Left ventricle myocardium inferior (tissue), 1 donor: Measurements from ENCODE around the gene CXorf58. TPM values are rescaled to one million over a fixed set of nuclear protein-coding genes. Genes with fewer than 3 reads are reported as not detected.
A peak's percentile ranks its signal among the peaks of the same experiment; 100 is the strongest.

Source experiments
- DNase-seq: peaks from one replicate; pipeline ENCODE4 v3.0.0-alpha.2; 2020
- H3K27ac ChIP-seq: fragments of 200-600 bp; replicated peaks from 2 replicates; pipeline ENCODE4 v1.8.0; 2021
- H3K27me3 ChIP-seq: fragments of 200-600 bp; 2 replicates; pipeline ENCODE4 v1.8.0; 2021; ENCODE audit warnings: low read depth
- H3K36me3 ChIP-seq: fragments of 200-600 bp; 2 replicates; pipeline ENCODE4 v1.8.0; 2021
- H3K4me1 ChIP-seq: fragments of 200-600 bp; 2 replicates; pipeline ENCODE4 v1.8.0; 2021
- H3K4me3 ChIP-seq: fragments of 200-600 bp; 2 replicates; pipeline ENCODE4 v1.8.0; 2021; ENCODE audit warnings: mild to moderate bottlenecking, moderate library complexity
- H3K9me3 ChIP-seq: fragments of 200-600 bp; replicated peaks from 2 replicates; pipeline ENCODE4 v1.8.0; 2021
- intact Hi-C: fragments of 100-400 bp; cut with micrococcal nuclease; formaldehyde crosslinking; loops from one replicate; pipeline ENCODE4 v1.11.0; 2022
- total RNA-seq: library from RNA; stranded (reverse); fragmentation: NEBNext Ultra II Directional; extraction: Animal tissue kit (Norgen Biotek cat#: 25700); gene quantifications from one replicate; pipeline ENCODE4 v1.2.1, GENCODE V29; 2021
- TF ChIP-seq, protein P1 (sequence below): fragments of 200-600 bp; IDR thresholded peaks from 2 replicates; pipeline ENCODE4 v1.8.0; 2021; ENCODE audit warnings: antibody characterized with exemption, mild to moderate bottlenecking, borderline replicate concordance
- donor health status: DM: no; HTN: yes; CAD: no; lungs with severe emphysema.

CXorf58 gene
- total RNA-seq, 1 donor from 2014 or later = 0.49 TPM

DNA sequence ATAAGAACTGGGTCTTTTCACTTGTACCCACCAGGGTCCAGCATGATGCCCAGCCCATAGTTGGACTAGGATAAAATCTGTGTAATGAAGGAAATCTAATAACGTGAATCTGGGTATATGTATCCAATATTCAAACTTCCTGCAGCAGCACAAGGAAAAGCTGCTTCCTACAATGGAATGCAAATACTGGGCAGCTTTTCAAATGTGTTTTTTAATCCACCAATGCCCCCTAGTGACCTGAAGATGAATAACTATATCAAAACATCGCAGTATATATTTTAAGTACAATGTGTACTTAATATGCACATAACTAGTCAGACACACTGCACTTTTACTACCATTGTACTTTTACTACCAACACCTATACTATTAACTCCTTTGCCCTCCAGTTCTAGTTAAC lies 5.4 kb upstream of the CXorf58 start:
- peaks cover 51% of the 10 kb centered on the region for H3K4me1 ChIP-seq
- no peaks in the 10 kb centered on the region for H3K36me3 ChIP-seq
- DNase-seq = no peak
- peak overlapping the region; percentile 81 for H3K27ac ChIP-seq
- peak overlapping the region; percentile 46 for H3K4me3 ChIP-seq
- TF ChIP-seq, protein P1, sequence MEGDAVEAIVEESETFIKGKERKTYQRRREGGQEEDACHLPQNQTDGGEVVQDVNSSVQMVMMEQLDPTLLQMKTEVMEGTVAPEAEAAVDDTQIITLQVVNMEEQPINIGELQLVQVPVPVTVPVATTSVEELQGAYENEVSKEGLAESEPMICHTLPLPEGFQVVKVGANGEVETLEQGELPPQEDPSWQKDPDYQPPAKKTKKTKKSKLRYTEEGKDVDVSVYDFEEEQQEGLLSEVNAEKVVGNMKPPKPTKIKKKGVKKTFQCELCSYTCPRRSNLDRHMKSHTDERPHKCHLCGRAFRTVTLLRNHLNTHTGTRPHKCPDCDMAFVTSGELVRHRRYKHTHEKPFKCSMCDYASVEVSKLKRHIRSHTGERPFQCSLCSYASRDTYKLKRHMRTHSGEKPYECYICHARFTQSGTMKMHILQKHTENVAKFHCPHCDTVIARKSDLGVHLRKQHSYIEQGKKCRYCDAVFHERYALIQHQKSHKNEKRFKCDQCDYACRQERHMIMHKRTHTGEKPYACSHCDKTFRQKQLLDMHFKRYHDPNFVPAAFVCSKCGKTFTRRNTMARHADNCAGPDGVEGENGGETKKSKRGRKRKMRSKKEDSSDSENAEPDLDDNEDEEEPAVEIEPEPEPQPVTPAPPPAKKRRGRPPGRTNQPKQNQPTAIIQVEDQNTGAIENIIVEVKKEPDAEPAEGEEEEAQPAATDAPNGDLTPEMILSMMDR = peak; percentile 44
- H3K9me3 ChIP-seq = no peaks in the 10 kb centered on the region
- intact Hi-C loops = loop anchor here (5.0 to 10.0 kb wide), 3 partner anchors 120 to 208 kb away; partner anchors contain the start of gene SAT1
- H3K27me3 ChIP-seq = no peaks in the 10 kb centered on the region

DNA sequence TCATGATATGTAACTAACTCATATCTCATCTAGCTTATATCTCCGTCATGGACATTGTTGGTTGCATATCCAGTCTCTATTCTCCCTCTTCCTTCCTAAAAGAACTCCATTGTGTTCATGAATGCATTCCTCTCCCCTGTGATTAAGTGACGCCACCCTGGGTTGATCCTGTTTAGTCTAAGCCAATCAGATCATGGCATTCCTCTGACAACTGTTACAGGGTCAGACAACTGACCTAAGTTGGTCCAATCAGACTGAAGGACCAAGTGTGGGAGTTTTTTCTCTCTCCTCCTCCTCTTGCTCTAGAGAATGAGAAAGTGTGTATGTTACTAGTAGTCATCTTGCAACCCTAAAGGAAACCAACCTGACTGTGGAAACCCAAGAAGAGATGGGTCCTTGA lies 3.7 kb upstream of the CXorf58 start:
- intact Hi-C loops = loop anchor here (5.0 to 10.0 kb wide), 3 partner anchors 122 to 209 kb away; partner anchors contain the start of gene SAT1
- peak overlapping the region; percentile 36 for H3K27ac ChIP-seq
- TF ChIP-seq, protein P1 = no peak

DNA sequence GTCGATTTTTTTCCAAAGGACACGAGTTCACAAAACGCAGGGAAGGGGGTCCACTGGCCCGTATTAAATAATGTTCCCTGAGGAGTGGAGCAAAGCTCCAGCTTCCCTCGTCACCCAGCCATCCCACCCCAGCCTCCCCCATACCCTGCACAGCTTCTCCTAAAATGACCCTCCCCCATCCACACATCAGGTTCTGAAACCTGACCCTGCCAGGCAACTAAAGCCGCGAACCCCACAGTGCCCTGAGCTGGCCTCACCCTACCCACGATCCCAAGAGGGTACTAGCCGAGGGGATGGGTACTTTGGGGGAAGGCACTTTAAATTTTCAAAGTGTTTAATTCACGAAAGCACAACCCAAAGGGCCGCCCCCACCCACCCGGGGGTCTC lies 702 bp upstream of the CXorf58 start:
- Histone ChIP-seq H3K27me3 (no peaks in the 10 kb centered on the region), H3K4me3 (peak overlapping the region; percentile 75), H3K4me1 (peaks cover 18% of the 10 kb centered on the region), H3K27ac (peak overlapping the region; percentile 92), H3K36me3 (no peaks in the 10 kb centered on the region), H3K9me3 (no peaks in the 10 kb centered on the region)
- TF ChIP-seq, protein P1 = no peak
- intact Hi-C loops = loop anchor here (10.0 kb wide), 2 partner anchors 152 to 212 kb away; no protein-coding TSS in a partner anchor
- DNase-seq = no peak

More for the DNA sequence above, 3.7 kb upstream of the CXorf58 start:
- H3K4me3 ChIP-seq = no peak overlapping the region
- H3K4me1 ChIP-seq = peaks cover 43% of the 10 kb centered on the region
- H3K36me3 ChIP-seq = no peaks in the 10 kb centered on the region
- no peaks in the 10 kb centered on the region for H3K27me3 ChIP-seq
- DNase-seq = no peak
- H3K9me3 ChIP-seq = no peaks in the 10 kb centered on the region

DNA sequence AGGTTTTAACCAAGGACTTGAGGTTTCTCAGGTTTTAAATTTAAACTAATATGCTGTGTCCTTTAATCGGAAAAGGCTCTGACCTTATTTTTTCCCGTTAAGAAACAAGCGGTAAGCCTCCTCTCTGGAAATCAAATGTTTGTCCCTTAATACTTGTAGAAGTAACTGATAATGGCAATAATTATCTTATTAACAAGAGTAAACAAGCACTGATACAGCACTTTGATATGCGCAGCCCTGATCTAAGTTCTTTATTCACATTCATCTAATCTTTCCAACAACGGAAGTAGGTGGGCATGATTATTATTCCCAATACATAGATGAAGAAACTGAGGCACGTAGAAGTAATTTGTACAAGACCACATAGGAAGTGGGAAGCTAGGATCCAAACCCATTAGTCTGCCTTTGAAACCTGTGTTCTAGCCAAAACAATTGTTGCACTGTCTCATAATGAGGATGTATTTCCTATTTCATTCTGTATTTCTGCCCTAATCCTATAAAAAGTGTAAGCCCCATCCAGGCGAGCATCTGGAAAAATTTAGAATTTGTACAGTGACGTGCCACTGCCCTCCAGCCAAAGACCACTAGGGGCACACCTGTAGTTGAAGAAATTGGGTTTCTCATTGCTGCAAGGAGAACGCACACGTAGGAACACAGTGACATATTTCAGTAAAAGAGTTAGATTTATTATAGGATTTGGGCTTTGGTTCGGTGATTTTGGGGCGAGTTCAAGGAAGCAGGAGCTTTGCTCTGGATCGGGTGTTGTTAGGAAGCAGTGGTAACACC lies 606 bp downstream of the CXorf58 start:
- no peak for DNase-seq
- Histone ChIP-seq H3K4me1 (peaks cover 16% of the 10 kb centered on the region), H3K27ac (peak overlapping the region; percentile 92), H3K36me3 (no peaks in the 10 kb centered on the region), H3K4me3 (peak overlapping the region; percentile 75), H3K27me3 (no peaks in the 10 kb centered on the region), H3K9me3 (no peaks in the 10 kb centered on the region)
- intact Hi-C loops = loop anchor here (10.0 kb wide), 2 partner anchors 154 to 214 kb away; no protein-coding TSS in a partner anchor
- TF ChIP-seq, protein P1 = no peak

DNA sequence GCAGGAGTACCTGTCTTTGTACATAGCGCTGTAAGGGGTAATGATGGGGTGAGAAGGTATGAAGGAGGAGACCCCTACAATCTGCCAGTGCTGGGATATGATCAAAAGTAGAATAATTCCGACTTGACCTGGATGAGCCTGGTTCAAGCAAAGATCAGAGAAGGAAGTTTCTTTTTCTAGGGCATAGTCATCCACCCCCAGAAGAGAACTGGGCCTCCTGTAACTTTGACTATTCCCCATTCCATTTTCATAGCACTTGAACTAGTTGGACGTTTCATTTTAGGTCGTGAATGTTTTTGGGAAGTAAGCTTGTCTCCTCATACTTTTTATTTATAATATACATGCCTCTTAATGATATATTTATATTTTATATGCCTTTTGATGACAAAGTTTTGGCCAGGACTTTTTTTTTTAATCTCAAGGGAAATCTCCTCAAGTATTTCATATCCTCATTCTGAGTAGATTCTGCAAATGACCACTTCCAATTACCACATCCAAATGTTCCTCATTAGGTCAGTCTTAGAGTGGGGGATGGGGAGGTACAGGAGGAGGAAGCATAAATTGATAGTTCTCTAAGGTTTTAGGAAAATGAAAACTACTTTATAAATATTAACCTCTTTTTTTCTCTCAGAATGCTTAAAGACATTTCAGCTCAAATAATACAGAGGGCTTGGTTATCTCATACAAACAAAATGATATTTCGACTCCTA lies 3.5 kb downstream of the CXorf58 start:
- peaks cover 11% of the 10 kb centered on the region for H3K4me1 ChIP-seq
- no peaks in the 10 kb centered on the region for H3K27me3 ChIP-seq
- no peaks in the 10 kb centered on the region for H3K9me3 ChIP-seq
- no peaks in the 10 kb centered on the region for H3K36me3 ChIP-seq
- DNase-seq = no peak
- intact Hi-C loops = loop anchor here (10.0 kb wide), 1 partner anchor 124 kb away; no protein-coding TSS in a partner anchor
- H3K4me3 ChIP-seq = no peak overlapping the region
- TF ChIP-seq, protein P1 = no peak
- no peak overlapping the region for H3K27ac ChIP-seq
